Ramos (cell line): ENCODE results near the gene CENPB.

Experiments used
- in situ Hi-C: fragments of 300-500 bp; cut with MboI; formaldehyde crosslinking; loops from one replicate; pipeline ENCODE4 v1.14.3; 2022; ENCODE audit warnings: low sequenced_read_pairs; ENCODE audit not compliant: unreplicated experiment

CENPB gene

DNA sequence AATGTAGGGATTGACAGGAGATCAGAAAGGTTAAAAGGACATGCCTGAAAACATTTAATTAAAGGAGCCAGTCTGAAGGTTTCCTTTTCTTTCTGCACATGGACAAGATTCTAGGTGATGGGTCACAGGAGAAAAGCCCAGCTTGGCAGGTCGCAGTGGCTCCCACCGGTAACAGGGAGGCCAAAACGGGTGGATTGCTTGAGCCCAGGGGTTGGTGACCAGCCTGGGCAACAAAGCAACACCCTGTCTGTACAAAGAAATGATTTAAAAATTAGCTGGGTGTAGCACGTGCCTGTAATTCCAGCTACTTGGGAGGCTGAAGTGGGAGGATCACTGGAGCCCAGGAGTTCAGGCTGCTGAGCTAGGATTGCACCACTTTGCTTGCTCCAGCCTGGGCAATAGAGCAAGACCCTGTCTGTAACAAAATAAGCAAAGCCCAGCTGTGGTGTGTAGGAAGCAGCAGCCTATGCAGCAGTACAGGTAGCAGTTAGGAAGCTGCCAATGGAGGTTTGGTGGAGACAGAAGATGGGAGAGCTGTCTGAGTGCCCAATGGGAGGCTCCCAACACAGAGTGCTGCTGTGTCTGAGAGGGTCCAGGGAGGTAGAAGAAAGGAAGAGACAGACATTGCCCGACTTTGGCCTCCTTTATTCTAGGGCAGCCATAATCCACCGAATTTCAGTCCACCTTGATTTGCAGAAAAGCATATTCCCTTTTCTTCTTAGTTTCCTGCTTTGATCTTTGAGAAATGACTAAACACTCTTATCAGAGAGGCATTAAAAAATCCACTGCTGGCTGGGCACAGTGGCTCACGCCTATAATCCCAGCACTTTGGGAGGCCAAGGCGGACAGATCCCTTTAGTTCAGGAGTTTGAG, 26.7 kb upstream of the CENPB start:
- in situ Hi-C loops: no loop called here

DNA sequence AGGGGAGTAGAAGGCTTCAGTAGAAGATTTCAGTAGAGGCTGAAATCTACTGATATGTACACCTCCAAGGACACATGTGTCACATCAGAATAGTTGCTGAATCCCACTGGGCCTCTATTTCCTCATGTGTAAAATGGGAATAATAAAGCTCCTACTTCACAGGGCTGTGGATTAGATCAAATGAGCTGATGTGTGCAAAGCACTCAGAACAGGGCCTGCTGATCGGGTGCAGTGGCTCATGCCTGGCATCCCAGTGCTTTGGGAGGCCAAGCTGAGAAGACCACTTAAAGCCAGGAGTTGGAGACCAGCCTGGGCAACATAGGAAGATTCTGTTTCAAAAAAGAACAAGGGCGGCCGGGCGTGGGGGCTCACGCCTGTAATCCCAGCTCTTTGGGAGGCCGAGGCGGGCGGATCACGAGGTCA, 25.7 kb upstream of the CENPB start:
- in situ Hi-C loops: no loop called here

DNA sequence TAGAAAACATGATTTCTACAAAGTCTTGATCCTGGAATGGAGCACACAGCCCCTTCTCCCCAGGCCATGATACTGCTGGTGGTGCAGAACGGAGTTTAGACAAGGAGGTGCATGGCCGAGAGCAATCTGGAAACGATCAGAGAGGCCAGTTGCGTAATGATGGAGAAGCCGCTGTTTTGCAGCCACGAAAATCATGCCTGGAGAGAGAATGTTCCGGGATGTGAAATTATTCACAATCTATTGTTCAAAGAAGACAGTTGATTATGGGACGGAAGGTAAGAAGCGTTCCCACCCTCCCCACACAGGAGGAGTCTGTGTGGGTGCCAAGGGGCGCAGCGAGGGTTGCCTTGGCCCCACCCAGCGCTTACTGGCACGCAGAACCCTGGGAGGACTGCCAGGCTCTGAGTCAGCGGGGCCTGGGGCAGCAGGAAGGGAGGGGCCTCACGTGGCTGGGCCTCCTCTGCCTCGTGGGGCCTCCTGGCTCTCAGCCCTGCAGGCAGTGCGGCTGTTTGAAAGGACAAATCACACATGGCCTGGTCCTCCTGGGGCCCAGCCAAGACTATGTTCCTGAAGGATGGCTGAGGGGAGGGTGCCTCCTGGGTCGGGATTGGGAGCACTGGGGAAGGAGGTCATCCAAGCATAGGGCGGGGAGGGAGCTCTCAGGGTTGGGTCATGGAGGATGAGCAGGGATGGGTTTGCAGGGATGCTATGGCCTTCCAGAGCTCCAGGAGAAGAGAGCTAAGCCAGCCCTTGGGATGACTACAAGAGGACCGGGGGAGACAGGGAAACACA, 25.1 kb upstream of the CENPB start:
- in situ Hi-C loops: no loop called here

DNA sequence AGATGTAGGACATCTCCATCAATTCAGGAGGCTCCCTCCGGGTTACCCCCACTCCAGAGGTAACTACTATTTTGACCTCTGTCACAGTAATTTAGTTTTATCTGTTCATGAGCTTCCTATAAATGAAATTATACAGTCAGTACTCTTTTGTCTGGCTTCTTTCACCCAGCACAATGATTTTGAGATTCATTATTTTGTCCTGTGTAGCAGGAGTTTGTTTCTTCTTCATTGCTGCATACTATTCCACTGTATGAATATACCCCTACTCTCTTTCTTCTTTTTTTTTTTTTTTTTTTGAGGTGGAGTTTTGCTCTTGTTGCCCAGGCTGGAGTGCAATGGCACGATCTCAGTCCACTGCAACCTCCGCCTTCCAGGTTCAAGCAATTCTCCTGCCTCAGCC, 22.0 kb upstream of the CENPB start:
- in situ Hi-C loops: no loop called here

DNA sequence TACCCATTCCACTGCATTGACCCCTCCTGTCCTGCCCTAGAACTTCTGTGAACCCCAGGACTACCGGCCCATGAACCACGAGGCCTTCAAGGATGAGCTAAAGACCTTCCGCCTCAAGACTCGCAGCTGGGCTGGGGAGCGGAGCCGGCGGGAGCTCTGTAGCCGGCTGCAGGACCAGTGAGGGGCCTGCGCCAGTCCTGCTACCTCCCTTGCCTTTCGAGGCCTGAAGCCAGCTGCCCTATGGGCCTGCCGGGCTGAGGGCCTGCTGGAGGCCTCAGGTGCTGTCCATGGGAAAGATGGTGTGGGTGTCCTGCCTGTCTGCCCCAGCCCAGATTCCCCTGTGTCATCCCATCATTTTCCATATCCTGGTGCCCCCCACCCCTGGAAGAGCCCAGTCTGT, 18.2 kb upstream of the CENPB start:
- in situ Hi-C loops: no loop called here

DNA sequence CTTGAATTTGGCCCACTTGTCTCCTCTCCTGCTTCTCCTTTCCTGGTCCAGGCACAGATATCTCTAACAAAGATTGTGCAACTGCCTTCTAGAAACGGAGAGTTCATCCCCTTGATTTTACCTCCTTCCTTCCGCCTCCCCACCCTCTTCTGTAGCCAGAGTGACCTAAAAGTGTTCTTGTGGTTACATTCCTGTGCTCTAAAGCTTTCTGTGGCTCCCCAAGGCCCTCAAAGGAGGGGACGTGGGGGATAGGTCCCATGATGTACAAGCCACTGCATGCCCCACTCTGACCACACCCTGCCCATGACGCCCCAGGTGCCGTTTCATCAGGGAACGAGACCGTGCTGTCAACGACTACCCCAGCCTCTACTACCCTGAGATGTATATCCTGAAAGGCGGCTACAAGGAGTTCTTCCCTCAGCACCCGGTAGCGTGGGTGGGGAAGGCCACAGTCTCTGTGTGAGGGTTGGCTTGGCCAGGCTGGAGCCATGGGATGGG, 17.8 kb upstream of the CENPB start:
- in situ Hi-C loops: no loop called here

DNA sequence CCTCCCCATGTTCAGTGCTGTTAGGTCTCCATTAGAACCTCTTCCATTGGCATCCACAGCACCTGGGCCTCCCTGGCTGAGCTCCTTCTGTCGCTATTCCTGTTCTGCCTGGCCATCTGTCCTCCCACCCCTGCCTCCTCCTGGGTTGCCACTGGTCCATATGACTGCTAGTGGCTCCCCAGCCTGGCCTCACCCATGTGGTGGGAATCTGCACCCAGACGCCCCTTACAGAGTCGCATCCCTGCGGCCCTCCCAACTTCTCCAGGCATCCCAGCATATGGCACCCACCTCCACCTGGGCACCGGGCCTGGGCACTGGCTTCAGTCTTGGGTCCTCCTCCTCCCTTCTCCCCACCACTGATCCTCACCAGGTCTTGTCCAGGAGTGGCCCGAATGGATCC, 17.3 kb upstream of the CENPB start:
- in situ Hi-C loops: no loop called here

DNA sequence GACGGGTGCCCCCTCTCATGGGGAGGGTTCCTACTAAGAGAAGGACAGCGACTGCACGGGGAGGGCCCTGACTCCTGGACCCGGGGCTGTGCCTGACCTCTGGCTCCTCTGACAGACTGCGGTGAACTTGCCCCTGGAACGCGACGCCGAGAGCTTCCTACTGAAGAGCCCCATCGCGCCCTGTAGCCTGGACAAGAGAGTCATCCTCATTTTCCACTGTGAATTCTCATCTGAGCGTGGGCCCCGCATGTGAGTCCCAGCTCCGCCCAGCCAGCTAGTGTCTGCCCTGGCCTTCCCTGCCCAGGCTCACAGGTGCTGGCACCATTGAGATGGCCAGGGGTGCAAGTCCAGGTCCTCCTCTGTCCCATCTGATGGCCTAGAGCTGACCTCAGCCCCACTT, 16.7 kb upstream of the CENPB start:
- in situ Hi-C loops: no loop called here

DNA sequence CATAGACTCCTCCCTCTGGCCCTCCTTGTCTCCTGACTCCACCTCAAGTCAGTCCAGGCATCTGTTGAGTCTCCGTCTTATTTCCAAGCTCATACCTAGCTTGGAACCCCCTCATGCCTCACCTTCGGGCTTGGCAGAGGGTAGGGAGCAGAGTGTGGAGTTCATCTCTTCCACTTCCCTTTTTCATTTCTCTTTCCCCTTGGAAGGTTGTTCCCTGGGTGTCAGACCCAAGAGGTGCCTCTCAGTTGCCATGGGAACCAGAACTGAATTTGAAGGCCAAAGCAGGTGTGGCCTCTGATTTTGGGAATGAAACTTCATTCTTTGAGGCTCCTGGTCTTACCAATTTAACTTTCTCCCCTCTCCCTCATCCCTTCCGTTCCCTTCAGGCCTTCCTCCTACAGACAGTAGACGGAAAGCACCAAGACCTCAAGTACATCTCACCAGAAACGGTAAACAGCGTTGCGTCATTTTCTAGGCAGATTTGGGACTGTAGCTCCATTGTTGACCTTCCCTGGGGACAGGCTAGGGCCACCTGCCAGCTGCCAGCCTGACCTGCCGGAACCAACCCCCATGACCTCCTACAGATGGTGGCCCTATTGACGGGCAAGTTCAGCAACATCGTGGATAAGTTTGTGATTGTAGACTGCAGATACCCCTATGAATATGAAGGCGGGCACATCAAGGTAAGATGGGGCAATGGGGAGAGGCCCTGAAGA, 16.1 kb upstream of the CENPB start:
- in situ Hi-C loops: no loop called here

DNA sequence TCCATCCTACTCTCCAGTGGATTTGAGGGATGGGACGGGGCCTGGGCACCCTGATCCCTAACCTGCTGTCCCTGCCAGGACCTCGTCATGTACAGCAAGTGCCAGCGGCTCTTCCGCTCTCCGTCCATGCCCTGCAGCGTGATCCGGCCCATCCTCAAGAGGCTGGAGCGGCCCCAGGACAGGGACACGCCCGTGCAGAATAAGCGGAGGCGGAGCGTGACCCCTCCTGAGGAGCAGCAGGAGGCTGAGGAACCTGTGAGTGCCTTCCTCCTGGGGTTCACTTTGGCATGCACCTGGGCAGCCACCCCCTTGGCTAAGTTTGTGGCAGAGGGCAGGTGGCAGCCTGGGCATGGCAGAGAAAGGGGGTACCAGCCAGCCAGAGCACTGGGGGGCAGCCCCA, 15.3 kb upstream of the CENPB start:
- in situ Hi-C loops: no loop called here

DNA sequence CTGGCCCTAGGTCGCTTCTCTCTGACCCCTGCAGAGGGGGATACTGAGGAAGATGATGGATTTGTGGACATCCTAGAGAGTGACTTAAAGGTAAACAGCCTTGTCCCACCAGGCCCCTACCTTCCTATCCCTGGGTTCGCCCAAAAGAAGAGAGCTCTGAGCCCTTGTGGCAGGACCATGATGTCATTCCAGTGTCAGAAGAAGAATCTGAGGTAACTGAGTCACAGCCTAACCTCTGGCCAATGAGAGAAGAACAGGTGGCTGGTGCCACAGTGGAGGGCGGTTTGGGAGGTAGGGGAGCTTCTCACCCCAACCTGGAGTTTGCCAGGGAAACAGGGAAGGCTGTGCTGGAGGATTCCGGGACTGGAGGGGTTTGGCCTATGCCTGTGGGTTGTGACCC, 14.8 kb upstream of the CENPB start:
- in situ Hi-C loops: no loop called here

DNA sequence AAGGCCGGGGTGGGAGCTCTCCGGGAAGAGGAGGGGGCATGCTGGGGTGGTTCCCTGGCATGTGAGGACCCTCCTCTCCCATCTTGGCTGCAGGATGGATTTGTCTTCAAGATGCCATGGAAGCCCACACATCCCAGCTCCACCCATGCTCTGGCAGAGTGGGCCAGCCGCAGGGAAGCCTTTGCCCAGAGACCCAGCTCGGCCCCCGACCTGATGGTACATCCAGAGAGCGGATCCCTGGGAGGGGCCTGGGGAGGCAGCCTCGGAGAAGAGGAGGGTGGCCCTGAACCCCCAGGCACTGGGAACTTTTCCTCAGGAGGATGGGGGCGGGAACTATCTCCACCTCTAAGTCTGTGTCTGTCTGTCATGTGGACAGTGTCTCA, 14.3 kb upstream of the CENPB start:
- in situ Hi-C loops: no loop called here

DNA sequence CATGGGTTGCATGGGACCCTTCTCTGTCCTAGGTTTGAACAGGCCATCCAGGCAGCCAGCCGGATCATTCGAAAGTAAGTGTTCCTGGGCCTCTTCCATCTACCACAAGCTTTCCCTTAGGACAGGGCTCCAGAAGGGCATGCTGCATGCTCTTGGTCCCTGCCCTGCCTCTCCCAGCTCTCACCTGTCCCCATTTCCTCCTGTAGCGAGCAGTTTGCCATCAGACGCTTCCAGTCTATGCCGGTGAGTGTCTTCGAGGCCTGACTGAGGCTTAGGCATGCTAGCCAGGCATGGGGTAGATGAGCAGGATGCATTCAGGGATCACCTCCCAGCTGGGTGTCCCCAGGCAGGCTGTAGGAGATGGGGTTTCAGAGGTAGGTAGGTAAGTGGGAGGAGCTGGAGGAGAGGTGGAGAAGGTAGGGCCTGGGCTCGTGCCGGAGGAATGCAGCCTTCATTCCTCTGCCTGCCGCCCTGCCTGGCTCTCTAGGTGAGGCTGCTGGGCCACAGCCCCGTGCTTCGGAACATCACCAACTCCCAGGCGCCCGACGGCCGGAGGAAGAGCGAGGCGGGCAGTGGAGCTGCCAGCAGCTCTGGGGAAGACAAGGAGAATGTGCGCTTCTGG, 13.8 kb upstream of the CENPB start:
- in situ Hi-C loops: no loop called here

DNA sequence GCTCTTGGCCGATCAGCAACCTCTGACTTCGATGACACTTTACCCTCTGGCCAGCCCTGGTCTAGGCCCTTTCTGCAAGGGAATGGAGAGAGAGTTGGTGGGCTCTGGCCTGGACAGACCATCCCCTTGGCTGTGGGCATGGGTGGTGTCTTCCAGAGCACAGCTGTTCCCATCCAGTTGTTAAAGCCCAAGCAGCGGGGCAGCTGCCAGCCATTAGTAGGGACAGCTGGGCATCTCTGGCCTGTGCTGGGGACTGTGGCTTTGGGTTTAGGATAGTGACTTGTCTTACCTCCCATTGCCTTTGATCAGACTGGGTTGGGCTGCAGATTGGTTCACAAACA, 12.3 kb upstream of the CENPB start:
- in situ Hi-C loops: no loop called here

DNA sequence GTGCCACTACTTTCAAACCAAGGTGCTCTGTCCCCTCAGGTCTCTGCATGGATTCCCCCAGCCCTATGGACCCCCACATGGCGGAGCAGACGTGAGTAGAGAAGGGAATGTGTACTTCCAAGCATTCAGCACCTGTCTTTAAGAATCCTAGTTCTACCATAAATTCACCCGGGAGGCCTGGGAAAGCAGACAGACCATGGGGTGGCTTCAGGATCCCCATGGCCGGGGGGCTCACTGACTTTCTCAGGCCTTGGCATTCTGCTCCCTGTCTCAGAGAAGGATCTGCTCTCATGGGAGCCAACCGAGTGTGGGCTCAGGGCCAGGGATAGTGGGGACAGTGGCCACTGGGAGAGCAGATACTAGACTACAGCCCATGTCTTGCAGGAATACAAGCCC, 11.8 kb upstream of the CENPB start:
- in situ Hi-C loops: no loop called here

DNA sequence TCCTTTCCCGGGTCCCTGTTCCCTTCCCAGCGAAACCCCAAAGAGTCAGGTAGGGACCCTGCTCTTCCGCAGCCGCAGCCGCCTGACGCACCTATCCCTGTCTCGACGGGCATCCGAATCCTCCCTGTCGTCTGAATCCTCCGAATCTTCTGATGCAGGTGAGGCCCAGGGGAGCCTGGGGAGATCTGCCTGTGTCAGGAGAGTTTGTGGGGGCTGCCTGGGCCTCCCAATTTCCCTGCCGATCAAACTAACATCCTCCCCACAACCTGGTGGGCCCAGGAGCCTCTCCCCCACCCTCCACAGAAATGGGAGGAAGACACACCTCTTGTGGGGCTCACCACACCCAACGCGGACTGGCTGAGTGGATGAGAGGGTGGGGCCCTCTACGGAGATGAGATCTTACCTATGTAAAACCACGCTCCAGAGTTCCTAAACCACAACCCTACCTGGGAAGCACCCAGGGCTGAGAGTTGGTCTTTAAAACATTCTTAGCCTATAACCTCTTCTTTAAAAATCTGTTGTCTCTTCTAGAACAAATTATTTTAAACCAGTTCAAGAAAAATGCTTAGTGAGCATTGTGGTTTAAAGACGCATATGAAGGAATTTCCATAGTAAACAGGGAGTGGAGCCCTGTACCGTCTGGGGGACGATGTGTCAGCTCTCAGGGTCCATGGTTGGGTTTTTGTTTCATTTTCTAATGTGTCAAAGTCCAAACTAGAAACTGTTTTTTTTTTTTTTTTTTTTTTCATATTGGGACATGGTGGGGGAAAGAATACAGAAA, 11.2 kb upstream of the CENPB start:
- in situ Hi-C loops: no loop called here

DNA sequence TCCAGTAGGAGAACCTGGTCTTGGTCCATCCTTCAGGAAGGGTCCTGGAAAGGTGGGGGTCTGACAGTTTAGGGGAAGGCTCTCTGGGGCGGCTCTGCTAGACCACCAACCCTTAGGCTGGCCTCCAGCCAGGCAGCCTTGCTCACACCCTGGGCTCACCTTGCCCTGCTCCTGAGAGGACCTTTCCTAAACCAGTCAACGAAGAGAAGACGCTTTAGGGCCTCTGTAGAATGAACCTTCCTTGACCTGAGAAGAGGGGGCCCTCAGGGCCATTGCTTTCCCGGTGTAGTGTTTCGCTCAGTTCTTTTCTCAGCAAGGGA, 10.6 kb upstream of the CENPB start:
- in situ Hi-C loops: no loop called here

DNA sequence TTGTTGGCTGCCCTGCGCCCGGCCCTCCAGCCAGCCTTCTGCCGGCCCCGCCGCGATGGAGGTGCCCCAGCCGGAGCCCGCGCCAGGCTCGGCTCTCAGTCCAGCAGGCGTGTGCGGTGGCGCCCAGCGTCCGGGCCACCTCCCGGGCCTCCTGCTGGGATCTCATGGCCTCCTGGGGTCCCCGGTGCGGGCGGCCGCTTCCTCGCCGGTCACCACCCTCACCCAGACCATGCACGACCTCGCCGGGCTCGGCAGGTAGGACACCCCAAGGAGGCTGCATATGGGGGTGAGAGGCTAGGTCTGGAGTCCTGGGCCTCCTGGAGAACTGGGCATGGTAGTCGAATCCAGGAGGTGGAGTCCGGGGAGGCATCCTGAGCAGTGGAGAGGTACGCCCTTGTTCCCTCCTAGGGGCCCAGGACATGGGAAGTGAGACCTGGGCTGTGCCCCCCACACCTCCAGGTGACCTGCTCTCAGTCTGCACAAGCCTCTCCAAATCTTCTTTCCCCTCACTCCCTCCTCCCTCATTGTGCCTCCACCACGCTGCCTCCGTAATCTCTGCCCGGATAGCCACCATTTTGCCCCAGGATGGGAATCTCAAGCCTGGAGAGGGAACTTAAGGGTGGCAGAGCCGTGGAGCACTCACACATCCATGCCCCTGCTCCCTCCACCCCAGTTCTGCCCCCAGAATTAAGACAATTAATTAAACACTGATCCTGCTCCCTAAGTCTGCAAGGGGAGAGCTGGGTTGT, 10.1 kb upstream of the CENPB start:
- in situ Hi-C loops: no loop called here
